Measurements from ENCODE around the gene ATP6AP1.

ATP6AP1 gene

DNA sequence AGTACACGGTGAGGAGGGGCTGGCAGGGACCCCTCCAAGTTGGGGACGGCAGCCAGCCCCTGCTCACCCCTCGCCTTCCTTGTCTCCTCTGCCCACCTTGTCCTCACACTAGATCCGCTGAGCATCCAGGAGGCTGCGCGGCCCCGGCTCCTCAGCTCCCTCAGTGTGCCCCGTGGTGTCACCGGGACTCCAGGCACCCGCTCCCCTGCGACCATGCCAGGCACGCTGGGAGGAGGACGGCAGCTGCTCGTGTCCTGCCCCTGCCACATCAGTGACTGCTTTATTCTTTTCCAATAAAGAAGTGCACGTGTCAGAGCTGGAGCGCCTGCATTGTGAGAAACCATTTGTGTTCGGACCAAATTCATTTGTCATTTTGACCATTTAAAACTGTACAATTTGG, 21.8 kb downstream of the ATP6AP1 start:
- no peak for DNase-seq

GRCh38 chrX:154452823-154453222, 24.3 kb downstream of the ATP6AP1 start:
- no peak for DNase-seq

GRCh38 chrX:154457491-154458115, 29.1 kb downstream of the ATP6AP1 start:
- no peak for DNase-seq

- DNase-seq = no peak
Measured at GRCh38 chrX:154458116-154458953, 29.9 kb downstream of the ATP6AP1 start, which contains the start of gene PLXNA3. TSS of gene PLXNA3 (plus strand) at chrX:154458281. CDS start at chrX:154460184, 1,903 bp downstream.

GRCh38 chrX:154458954-154459778, 30.7 kb downstream of the ATP6AP1 start:
- no peak for DNase-seq

DNA sequence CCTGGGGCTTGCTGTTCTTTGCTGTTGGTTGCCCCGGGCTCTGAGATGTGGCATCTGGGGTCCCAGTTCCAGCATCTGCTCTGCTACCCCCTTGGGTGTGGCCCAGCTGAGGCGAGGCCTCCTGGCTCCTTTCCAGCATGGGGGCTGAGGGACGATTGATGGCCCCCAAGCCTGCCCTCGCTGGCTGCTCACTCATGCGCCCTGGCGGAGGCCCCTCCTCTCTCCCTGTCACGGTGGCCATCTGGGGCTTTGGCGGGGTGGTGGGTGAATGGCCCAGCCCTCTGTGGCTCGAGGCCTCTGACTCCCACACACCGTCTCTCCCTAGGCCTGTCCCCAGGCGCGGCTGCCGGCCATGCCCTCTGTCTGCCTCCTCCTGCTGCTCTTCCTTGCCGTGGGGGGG, 31.4 kb downstream of the ATP6AP1 start:
- DNase-seq = no peak

GRCh38 chrX:154460326-154460725, 31.8 kb downstream of the ATP6AP1 start:
- DNase-seq = no peak

DNA sequence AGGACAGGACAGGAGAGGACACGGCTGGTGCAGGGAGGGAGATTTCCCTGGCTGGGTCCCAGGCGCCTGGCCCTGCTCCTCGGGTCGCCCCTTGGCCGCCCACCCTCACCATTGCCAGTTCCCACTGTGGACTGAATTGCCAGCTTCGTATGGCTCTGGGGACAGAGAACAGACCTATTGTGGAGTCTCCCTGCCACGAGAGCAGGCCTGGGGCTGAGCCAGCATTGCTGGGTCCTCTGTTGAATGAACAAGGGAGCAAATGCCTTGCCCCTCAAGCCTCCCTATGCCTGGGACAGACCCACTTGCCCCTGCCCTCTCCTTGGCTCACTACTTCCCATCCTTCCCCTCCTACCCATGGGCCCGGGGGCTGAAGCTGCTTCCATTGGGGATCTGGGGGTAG, 33.9 kb downstream of the ATP6AP1 start:
- no peak for DNase-seq

- no peak for DNase-seq
Measured at GRCh38 chrX:154463611-154464220, 35.2 kb downstream of the ATP6AP1 start.

DNA sequence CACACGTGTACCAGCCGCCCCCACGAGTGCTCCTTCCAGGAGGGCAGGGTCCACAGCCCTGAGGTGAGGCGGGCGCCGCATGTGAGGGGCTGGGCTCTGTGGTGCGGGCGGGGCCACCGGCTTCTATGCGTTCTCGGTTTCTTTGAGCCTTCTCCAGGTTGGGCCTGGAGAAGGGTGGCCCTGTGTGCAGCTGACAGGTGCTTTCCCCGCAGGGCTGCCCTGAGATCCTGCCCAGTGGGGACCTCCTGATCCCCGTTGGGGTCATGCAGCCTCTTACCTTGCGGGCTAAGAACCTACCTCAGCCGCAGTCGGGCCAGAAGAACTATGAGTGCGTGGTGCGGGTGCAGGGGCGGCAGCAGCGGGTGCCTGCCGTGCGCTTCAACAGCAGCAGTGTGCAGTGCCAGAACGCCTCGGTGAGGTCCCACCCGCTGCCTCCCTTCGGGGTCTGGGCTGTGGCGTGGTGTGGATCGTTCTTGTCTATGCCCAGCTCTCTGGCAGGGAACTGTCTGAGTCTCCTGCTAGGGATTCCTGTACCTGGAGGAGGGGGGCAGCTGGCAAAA, 36.4 kb downstream of the ATP6AP1 start:
- no peak for DNase-seq

DNA sequence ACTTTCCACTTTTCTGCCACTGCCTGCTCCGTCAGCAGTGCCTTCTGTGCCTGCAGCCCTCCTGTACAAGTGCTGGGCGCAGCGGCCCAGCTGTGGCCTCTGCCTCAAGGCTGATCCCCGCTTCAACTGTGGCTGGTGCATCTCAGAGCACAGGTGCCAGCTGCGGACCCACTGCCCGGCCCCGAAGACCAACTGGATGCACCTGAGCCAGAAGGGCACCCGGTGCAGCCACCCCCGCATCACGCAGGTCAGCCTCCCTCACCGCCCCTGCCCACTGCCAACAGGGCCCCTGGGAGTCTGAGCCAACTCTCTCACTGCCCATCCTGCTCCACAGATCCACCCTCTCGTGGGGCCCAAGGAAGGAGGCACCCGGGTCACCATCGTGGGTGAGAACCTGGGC, 37.1 kb downstream of the ATP6AP1 start:
- no peak for DNase-seq

DNA sequence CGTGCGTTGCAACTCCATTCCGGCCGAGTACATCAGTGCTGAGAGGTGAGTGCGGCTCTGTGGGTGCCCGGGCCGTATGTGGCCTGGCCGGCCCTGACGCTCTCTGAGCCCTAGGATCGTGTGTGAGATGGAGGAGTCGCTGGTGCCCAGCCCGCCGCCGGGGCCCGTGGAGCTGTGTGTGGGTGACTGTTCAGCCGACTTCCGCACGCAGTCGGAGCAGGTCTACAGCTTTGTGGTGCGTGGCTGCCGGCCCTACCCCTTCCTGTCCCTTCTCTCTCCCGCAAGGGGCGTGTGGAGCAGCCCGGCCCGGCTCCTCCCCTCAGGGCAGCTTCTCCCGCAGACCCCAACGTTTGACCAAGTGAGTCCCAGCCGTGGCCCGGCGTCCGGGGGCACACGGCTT, 37.6 kb downstream of the ATP6AP1 start:
- DNase-seq = no peak

GRCh38 chrX:154466907-154467306, 38.4 kb downstream of the ATP6AP1 start:
- DNase-seq = no peak

- DNase-seq = no peak
Measured at GRCh38 chrX:154467556-154467955, 39.1 kb downstream of the ATP6AP1 start.

DNA sequence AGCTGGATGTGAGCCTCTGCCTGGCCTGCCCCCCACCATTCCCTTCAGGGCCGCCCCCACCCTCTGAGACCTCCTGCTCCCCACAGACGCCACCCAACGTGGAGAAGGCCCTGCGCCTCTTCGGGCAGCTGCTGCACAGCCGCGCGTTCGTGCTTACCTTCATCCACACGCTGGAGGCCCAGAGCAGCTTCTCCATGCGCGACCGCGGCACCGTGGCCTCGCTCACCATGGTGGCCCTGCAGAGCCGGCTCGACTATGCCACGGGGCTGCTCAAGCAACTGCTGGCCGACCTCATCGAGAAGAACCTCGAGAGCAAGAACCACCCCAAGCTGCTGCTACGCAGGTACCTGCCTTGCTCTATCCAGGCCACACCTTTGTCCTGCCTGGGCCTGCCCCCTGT, 39.7 kb downstream of the ATP6AP1 start:
- DNase-seq = no peak

DNA sequence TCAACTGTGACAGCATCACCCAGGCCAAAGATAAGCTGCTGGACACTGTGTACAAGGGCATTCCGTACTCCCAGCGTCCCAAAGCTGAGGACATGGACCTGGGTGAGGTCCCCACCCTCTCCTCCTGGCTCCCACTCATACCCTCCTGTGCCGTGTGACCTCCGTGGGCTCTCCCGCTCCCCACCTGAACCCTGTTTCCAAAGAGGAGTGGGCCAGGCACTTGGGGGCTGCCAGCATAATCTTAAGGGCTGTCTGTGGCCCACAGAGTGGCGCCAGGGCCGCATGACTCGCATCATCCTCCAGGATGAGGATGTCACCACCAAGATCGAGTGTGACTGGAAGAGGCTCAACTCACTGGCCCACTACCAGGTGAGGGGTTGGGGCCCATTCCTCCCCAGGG, 40.6 kb downstream of the ATP6AP1 start:
- no peak for DNase-seq

GRCh38 chrX:154469880-154470279, 41.4 kb downstream of the ATP6AP1 start:
- no peak for DNase-seq

GRCh38 chrX:154470434-154470833, 42.0 kb downstream of the ATP6AP1 start:
- DNase-seq = no peak

GRCh38 chrX:154470914-154471568, 42.6 kb downstream of the ATP6AP1 start:
- DNase-seq = no peak

GRCh38 chrX:154471839-154472684, 43.6 kb downstream of the ATP6AP1 start:
- DNase-seq = no peak

Data from NCI-H446 treated with DMSO at 0.1 percent for 48 hours (cell line).